Suprapubic skin (tissue), 3 donors: ENCODE data around the gene PLA2G15.

Experiments
- EP300 ChIP-seq: sonication (generic); formaldehyde crosslinking; IDR thresholded peaks from one replicate; pipeline ENCODE4 v1.6.1; 2017; ENCODE audit warnings: antibody characterized with exemption
- TF ChIP-seq, protein P1 (sequence below), 2 donors: fragments of 200-600 bp in 1 of 2; fragments of 450-650 bp in 1 of 2; sonication (generic) in 1 of 2; IDR thresholded peaks; one replicate each; pipeline ENCODE4 v1.5.1; 2016 to 2019; ENCODE audit warnings: antibody characterized with exemption in 2 of 2, mild to moderate bottlenecking in 1 of 2, moderate library complexity in 1 of 2

DNA sequence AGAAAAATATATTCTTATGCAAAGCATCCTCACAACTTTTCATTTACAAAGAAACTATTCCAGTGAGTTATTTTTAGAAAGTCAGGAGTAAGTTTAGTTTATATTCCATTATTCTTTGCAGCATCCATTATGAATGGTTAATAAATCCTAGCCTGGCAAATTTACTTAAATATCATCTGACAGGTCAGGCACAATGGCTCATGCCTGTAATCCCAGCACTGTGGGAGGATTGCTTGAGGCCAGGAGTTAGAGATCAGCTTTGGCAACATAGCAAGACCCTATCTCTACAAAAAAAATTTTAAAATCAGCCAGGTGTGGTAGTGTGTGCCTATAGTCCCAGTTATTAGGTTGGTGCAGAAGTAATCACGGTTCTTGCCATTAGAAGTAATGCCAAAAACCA is 22.1 kb upstream of the PLA2G15 start:
- no peak for TF ChIP-seq EP300
- TF ChIP-seq, protein P1, sequence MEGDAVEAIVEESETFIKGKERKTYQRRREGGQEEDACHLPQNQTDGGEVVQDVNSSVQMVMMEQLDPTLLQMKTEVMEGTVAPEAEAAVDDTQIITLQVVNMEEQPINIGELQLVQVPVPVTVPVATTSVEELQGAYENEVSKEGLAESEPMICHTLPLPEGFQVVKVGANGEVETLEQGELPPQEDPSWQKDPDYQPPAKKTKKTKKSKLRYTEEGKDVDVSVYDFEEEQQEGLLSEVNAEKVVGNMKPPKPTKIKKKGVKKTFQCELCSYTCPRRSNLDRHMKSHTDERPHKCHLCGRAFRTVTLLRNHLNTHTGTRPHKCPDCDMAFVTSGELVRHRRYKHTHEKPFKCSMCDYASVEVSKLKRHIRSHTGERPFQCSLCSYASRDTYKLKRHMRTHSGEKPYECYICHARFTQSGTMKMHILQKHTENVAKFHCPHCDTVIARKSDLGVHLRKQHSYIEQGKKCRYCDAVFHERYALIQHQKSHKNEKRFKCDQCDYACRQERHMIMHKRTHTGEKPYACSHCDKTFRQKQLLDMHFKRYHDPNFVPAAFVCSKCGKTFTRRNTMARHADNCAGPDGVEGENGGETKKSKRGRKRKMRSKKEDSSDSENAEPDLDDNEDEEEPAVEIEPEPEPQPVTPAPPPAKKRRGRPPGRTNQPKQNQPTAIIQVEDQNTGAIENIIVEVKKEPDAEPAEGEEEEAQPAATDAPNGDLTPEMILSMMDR (IDR thresholded peaks at IDR 0.05) = no peak
